NCI-H345 treated with DMSO at 0.1 percent for 48 hours (cell line): ENCODE measurements around the gene TOM1L2.

Experiments
- DNase-seq: peaks from one replicate; lab custom pipeline; 2025; ENCODE audit not compliant: unreplicated experiment; lab: John Stamatoyannopoulos, UW

TOM1L2 gene

GRCh38 chr17:17972126-17972951, at the start of gene TOM1L2, which contains the start of gene DRC3:
TSS of gene TOM1L2 (minus strand) at chr17:17972400. CDS start at chr17:17972313, 87 bp downstream.
TSS of gene DRC3 (plus strand) at chr17:17972862. CDS start at chr17:17977599, 4,737 bp downstream.
- peak; percentile 99 for DNase-seq

GRCh38 chr17:18021372-18021771, 49.2 kb upstream of the TOM1L2 start:
- DNase-seq = no peak

- DNase-seq = no peak
Measured at GRCh38 chr17:18020971-18021370, 48.8 kb upstream of the TOM1L2 start.

GRCh38 chr17:18019838-18020154, 47.6 kb upstream of the TOM1L2 start:
- DNase-seq = no peak

- DNase-seq = no peak
Measured at GRCh38 chr17:18018411-18018921, 46.3 kb upstream of the TOM1L2 start.

GRCh38 chr17:18017958-18018357, 45.8 kb upstream of the TOM1L2 start:
- DNase-seq = no peak

GRCh38 chr17:18016426-18016825, 44.2 kb upstream of the TOM1L2 start:
- DNase-seq = no peak

- peak; percentile 74 for DNase-seq
Measured at GRCh38 chr17:18015593-18015992, 43.4 kb upstream of the TOM1L2 start.

- no peak for DNase-seq
Measured at GRCh38 chr17:18014006-18014405, 41.8 kb upstream of the TOM1L2 start.

GRCh38 chr17:18011286-18011685, 39.1 kb upstream of the TOM1L2 start:
- no peak for DNase-seq

- DNase-seq = no peak
Measured at GRCh38 chr17:18009609-18010420, 37.6 kb upstream of the TOM1L2 start.

- DNase-seq = no peak
Measured at GRCh38 chr17:18008496-18009268, 36.5 kb upstream of the TOM1L2 start.

GRCh38 chr17:18006495-18007239, 34.5 kb upstream of the TOM1L2 start:
- DNase-seq = no peak

- no peak for DNase-seq
Measured at GRCh38 chr17:18005496-18005895, 33.3 kb upstream of the TOM1L2 start.

- DNase-seq = no peak
Measured at GRCh38 chr17:18004884-18005305, 32.7 kb upstream of the TOM1L2 start.

- DNase-seq = peak; percentile 23
Measured at GRCh38 chr17:18004345-18004744, 32.1 kb upstream of the TOM1L2 start.

GRCh38 chr17:18002171-18002570, 30.0 kb upstream of the TOM1L2 start:
- DNase-seq = no peak

- DNase-seq = no peak
Measured at GRCh38 chr17:18000030-18000408, 27.8 kb upstream of the TOM1L2 start.

GRCh38 chr17:17999364-18000029, 27.3 kb upstream of the TOM1L2 start:
- no peak for DNase-seq

- no peak for DNase-seq
Measured at GRCh38 chr17:17998934-17999333, 26.7 kb upstream of the TOM1L2 start.
